ENCODE results near the gene RAB35.

Gene RAB35
- 89.6 to 125 (median 95.4) reads per million in 4 experiments for total RNA-seq

GRCh38 chr12:120116441-120116791, at the start of gene RAB35:
Gene RAB35, minus strand, starts transcription at chr12:120116753. Its CDS starts 103 bp downstream, at chr12:120116650.
- no peak for DNase-seq

- DNase-seq: no peak
Measured at GRCh38 chr12:120164293-120164692, 47.7 kb upstream of the RAB35 start.

- no peak for DNase-seq
Measured at GRCh38 chr12:120162763-120163162, 46.2 kb upstream of the RAB35 start.

GRCh38 chr12:120161852-120162251, 45.3 kb upstream of the RAB35 start:
- no peak for DNase-seq

- DNase-seq: no peak
Measured at GRCh38 chr12:120159509-120160237, 43.1 kb upstream of the RAB35 start.

- no peak for DNase-seq
Measured at GRCh38 chr12:120158351-120158750, 41.8 kb upstream of the RAB35 start.

- no peak for DNase-seq
Measured at GRCh38 chr12:120157678-120158077, 41.1 kb upstream of the RAB35 start.

- DNase-seq: no peak
Measured at GRCh38 chr12:120156315-120157259, 40.0 kb upstream of the RAB35 start.

- no peak for DNase-seq
Measured at GRCh38 chr12:120155072-120155471, 38.5 kb upstream of the RAB35 start.

GRCh38 chr12:120150919-120151525, 34.5 kb upstream of the RAB35 start:
- no peak for DNase-seq

GRCh38 chr12:120148011-120148410, 31.5 kb upstream of the RAB35 start:
- no peak for DNase-seq

- no peak for DNase-seq
Measured at GRCh38 chr12:120145164-120145563, 28.6 kb upstream of the RAB35 start.

GRCh38 chr12:120144215-120144614, 27.7 kb upstream of the RAB35 start:
- DNase-seq: no peak

GRCh38 chr12:120142231-120142877, 25.8 kb upstream of the RAB35 start:
- no peak for DNase-seq

GRCh38 chr12:120141336-120141735, 24.8 kb upstream of the RAB35 start:
- DNase-seq: no peak

- no peak for DNase-seq
Measured at GRCh38 chr12:120140603-120141002, 24.1 kb upstream of the RAB35 start.

GRCh38 chr12:120139958-120140357, 23.4 kb upstream of the RAB35 start:
- no peak for DNase-seq

GRCh38 chr12:120138366-120138765, 21.8 kb upstream of the RAB35 start:
- no peak for DNase-seq

- DNase-seq: no peak
Measured at GRCh38 chr12:120137833-120138232, 21.3 kb upstream of the RAB35 start.

- DNase-seq: no peak
Measured at GRCh38 chr12:120136093-120136770, 19.7 kb upstream of the RAB35 start.

- no peak for DNase-seq
Measured at GRCh38 chr12:120134307-120134980, 17.9 kb upstream of the RAB35 start.

Measured in effector CD8-positive, alpha-beta T cell (primary cell).